GM19035 (cell line): Measurements from ENCODE around the gene SLCO4A1.

Experiments used
- ATAC-seq: cut with Tn5 transposase; IDR thresholded peaks from one replicate; pipeline ENCODE4 v1.9.1; 2021; ENCODE audit not compliant: unreplicated experiment

Gene SLCO4A1

DNA sequence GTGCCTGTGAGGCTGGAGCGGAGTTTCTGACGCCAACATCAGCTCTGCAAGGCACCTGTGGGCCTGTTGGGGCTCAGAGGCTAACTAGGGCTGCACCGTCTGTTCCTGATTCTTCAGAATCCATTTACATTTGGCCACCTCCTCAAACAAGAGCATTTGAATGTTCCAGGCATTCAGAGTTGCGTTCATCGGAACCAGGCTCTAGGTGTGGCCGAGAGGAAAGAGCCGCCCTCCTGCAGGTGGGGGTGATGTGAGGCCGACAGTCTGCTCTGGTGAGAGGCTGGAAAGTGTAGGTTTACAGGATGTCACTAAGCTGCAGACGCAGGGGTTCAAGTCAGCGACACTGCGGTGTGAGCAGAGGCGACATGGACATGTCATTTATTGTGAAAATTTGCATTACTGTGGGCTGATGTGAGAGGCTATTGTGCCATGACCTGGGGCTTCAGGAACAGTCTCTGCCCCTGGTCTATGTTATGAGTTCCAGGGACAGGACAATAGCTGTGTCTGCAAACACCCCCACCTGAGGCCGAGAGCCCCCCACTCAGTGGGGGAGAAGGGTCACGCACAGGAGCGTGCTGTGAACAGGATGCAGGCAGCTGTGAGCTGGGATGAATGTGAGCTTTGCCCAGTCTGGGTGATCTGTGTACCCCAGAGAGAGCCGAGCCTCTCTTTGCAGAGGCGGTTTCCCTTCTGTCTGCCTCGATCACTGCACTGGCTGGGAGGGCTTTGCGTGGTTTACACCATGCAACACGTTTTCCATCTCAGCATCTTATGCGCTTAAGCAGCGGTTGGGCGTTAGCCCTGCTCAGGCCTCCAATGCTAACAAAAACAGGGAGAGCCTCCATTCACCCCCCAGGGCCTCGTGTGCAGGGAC, 21.1 kb downstream of the SLCO4A1 start:
- no peak for ATAC-seq

DNA sequence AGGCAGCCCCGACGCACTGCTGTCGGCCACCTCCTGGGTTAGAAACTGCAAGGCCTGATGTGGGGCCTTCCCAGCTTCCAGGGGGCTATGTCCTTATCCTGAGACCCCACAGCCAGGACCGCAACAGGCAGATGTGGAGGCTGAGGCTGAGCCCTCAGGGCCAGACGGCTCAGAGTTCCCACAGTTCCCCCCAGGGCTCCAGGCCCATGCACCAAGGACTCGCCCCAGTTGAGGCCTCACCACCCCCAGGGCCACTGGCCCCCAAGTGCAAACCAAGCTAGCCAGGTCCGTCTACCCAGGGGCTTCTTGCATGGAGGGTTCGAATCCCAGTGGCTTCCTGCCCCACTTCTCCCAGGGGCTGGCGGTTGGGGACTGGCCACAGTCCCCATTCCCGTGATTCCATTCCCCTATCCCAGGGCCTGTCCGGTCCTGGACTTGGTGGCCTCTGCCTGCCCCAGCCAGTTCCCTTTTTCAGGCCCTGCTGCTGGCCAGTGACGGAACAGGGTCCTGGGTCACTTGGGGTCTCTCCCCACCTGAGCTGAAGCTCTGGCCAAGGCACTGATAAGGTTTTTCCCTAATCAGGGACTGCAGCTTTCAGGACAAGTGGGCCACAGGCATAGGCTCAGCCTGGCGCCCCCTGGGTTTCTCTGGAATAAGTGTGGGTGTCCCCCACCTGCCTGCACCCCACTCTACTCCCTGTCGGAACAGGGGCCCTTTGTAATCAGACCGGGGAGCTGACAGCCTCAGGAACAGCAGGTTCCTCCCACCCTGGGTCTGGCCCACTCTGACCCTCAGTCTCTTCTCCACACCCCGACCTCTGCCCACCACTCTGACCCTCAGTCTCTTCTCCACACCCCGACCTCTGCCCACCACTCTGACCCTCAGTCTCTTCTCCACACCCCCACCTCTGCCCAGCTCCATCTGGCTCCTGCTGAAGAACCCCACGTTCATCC, 22.0 kb downstream of the SLCO4A1 start:
- ATAC-seq: no peak

DNA sequence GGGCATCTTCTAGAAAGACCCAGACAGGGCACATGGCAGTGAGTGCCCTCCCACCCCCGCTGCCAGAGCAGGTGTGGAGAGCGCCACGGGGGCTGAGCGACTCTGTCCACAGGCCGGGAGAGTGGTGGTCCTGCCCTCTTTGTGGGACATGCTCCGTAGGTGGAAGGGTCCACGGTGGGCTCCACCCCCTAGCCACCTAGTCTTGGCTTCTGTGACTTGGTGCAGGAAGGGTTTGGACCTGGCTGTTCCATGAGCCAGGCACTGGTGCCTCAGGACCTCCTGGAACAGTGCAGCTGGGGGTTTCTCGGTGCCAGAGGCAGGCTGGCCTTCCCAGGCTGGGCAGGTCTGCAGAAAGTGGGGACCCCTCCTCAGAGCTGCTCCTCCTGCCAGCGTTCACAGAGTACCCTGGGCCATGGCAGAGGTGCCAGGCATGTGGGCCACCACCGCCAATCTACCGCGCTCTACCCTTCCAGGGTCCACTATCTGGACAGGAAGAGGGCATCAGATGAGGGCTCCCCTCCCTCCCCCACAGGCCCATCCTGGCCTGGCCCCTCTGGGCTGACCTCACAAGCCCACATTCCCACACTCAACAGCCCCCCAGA, 23.0 kb downstream of the SLCO4A1 start:
- ATAC-seq: no peak

DNA sequence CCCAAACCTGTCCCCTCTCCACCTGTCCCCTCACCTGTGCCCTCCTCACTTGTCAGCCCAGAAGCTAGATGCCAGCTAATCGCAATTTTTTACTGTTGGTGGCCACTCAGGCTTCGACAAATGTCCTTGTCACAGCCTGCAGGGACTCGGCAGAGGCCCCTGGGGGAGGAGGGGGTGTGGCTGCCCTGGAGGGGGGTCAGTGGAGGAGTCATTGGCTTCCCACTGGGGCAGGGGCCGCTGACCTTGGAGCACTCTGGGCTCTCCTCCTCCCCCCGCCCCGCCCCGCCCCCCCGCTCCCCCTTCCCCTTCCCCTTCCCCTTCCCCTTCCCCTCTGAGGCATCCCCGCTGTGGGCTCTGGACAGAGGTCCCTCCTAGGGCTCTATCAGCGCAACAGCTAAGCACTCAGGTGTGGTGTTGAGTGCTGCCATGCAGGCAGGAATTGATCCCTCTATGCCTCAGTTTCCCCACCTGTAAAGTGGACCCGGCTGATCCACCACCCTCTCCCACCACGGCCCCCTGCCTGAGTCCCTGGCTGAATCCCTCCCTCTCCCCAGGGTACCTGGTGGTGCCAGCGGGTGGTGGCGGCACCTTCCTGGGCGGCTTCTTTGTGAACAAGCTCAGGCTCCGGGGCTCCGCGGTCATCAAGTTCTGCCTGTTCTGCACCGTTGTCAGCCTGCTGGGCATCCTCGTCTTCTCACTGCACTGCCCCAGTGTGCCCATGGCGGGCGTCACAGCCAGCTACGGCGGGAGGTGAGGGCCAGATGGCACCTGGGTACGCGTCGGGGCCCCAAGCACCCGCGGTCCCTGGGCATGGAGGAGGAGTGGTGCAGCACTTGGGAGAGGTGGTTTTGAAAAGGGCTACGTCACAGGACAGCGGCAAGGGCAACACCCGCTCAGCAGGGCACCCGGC, 23.8 kb downstream of the SLCO4A1 start:
- no peak for ATAC-seq

DNA sequence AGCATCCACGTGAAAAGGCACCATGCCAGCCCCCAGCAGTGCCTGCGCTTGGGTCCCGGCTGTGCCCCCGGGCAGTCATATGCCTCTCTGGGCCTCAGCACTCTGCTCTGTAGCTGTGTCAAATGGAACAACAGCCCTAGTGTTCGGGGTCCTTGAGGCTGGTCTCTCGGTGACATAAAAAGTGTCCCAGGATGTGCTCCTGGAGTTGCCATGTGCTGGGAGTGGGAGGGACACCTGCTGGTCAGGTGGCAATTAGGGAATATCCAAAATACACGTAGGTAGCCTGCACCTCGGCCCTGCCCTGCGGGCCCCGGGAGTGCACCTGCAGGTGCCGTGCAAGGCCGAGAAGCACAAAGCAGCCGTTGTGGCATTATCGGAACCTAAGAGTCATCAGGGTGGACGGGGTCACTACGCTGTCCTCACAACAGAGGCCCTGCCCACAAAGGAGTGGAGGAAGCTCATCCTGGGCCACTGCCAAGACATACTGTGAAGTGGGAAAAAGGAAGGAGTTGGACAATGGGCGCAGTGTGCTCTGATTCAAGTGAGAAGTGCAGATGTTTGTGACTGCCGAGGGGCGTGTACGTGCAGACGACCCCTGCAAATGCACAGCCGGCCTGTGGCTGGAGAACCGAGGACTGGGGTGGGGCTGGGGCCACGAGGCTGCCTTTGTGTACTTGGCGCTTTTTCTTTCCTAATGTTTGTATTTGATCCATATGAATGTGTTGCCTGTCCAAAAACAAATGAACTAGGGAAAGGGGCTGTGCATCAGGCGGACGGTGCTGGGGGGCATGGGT, 24.6 kb downstream of the SLCO4A1 start:
- ATAC-seq: no peak

DNA sequence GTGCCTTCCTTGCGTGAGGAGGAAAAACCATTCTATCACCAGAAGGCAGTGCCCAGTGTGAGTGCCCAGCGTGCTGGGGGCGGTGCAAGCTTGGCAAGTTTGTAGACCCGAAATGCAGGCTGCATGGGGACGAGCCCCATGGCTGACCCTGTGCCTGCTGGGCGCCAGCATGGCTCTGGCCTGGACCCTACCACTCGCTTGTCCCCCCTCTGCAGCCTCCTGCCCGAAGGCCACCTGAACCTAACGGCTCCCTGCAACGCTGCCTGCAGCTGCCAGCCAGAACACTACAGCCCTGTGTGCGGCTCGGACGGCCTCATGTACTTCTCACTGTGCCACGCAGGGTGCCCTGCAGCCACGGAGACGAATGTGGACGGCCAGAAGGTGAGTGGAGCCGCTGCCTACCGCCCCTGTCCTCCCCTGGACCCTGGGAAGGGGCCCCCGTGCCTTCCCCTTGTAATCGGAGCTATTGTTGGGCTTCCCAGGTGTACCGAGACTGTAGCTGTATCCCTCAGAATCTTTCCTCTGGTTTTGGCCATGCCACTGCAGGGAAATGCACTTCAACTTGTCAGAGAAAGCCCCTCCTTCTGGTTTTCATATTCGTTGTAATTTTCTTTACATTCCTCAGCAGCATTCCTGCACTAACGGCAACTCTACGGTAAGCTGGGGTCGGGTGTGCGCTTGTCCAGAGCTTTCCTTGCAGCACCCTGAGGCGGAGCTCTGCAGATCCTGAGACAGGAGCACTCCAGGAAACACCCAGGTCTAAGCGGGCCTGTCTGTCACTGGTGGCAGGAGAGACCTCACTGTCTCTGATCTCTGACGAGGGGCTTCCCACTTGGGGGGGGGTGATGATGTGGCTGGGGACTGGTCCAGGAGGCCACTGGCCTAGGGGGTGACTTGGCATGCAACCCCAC, 25.5 kb downstream of the SLCO4A1 start:
- ATAC-seq: no peak

DNA sequence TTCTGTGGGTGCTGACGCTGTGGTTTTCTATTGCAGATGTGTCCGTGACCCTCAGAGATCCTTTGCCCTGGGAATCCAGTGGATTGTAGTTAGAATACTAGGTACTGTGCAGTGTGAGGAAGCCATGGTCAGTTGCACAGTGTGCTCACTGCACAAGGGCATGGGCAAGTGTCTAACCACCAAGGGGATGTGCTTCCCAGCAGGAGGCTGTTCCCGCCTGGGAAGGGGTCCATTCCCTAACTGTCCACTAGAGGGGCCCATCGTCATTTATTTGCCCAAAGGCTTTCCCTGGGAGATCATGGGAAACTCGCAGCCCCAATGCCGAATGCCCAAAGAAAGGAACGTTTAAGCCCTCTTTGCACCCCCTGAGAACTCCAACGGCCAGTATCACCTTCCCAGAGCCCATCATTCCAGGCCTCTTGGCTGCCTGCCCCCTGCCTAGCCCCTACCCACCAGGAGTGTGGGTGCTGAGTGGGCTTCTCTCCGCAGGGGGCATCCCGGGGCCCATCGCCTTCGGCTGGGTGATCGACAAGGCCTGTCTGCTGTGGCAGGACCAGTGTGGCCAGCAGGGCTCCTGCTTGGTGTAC, 26.2 kb downstream of the SLCO4A1 start:
- no peak for ATAC-seq

DNA sequence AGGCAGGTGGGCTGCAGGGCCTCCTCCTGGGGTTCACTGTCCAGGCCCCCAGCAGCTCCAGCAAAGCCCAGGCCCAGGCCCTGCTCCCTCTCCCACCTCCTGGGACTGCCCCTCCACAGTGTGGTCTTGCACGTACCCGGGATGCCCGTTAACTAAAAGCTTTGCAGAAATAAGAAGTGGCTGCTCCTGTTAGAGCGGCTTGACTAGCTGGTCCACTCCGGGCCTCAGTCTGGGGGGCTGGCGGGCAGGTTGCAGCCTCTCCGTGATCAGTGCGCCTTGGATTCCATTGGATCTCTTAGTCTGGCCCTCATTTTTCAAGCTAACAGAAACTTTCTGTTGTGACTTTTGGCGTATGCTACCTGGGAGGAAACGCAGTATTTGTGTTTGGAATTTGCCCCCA, 26.9 kb downstream of the SLCO4A1 start:
- no peak for ATAC-seq

DNA sequence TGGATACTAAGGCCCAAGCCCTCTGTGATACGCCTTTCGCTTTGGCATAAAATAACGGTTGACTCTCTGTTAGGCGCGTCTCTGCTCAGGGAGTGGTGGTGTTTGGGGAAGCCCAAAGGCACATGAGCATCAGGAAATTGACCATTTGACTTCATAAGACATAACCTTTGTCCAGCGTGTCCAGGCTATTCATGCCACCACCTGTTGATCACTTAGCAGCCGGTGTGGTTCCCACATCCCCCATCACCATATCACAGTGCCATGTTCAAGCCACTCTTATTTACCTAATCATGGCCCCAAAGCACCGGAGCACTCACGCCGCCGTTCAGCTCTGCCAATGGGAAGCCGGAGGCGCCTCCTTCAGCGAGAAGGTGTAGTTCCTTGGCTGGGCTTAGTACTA, 27.9 kb downstream of the SLCO4A1 start:
- ATAC-seq: no peak

DNA sequence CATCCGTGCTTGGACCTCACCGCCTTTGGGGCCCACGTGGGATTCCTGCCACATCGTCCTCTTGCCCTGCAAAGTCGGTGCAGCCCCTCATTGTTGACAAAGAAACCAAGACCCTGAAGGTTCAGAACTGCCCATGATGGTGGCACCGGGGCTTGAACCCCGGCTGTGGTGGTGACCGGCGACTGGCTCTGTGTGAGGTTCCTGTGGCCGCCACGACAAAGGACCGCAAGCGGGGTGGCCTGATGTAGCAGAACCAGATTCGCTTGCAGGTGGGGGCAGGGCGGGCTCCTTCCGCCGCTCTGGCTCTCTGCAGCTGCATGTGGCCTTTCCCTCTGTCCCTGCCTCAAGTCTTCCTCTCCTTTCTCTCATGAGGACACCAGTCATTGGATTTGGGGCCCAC, 28.7 kb downstream of the SLCO4A1 start:
- ATAC-seq: no peak

DNA sequence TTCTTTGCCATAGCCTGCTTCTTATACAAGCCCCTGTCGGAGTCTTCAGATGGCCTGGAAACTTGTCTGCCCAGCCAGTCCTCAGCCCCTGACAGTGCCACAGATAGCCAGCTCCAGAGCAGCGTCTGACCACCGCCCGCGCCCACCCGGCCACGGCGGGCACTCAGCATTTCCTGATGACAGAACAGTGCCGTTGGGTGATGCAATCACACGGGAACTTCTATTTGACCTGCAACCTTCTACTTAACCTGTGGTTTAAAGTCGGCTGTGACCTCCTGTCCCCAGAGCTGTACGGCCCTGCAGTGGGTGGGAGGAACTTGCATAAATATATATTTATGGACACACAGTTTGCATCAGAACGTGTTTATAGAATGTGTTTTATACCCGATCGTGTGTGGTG, 29.5 kb downstream of the SLCO4A1 start:
- ATAC-seq: no peak

DNA sequence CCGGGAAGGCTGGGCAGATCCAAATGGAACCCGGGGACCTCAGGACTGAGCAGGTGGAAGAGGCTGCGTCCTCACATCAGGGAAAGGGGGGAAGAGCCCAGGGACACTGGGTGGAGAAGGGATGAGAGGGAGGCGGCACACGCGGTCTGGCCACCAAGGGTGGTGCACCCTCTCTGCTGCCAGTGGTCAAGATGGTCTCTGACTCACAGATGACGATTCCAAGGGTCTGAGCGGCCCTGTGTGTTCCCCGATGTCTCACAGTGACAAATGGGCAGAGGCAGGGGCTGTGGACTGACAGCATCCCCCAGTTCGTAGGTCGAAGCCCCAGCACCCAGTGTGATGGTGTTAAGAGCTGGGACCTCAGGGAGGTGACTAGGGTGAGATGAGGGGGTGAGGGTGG, 32.1 kb downstream of the SLCO4A1 start:
- ATAC-seq: no peak

DNA sequence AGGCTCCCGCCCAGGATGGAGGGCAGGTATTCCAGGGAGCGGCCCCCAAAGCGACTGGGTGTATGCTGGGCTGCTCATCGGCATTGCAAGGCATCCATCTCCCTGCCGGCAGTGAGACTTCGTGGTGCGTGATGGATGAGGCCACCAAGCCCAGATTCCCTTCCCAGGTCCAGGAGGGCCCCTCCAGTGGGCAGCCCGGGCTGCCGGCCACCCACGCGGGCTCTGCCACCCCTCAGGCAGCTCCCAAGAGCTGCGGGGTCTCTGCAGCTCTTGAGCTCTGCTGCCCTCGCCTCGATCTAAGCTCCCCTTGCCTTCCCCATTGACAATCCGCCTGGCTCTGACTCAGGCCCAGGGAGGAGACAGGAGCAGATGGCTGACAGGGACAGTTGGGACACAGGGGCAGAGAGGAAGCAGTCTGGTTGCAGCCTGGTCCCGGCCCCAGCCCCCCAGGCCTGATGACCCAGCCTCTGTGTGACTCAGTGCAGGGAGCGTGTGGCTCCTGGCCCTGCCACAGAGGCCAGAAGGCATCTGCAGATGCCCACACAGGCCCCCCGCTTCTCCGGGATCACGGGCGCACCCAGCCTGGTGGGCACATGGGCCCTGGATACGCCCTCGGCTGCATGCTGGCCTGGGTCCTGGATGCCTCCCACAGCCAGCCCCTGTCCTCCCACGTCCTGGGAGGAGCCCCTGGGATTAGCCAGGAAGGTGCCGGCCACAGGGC, 33.0 kb downstream of the SLCO4A1 start:
- no peak for ATAC-seq

DNA sequence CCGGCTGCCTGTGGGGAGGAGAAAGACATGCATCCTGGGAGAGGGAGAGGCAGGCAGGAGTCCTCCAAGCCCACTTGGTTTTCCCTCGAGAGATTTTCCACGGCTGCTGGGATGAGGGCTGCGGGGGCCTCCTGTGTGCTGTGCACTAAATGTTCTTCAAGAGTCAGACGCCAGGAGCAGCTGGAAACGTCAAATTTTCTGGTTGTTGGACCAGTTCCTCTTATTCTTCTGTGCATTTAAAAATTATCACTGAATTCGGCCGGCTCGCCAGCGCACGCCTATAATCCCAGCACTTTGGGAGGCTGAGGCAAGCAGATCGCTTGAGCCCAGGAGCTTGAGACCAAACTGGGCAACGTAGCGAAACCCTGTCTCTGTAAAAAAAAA, 33.6 kb downstream of the SLCO4A1 start:
- no peak for ATAC-seq

DNA sequence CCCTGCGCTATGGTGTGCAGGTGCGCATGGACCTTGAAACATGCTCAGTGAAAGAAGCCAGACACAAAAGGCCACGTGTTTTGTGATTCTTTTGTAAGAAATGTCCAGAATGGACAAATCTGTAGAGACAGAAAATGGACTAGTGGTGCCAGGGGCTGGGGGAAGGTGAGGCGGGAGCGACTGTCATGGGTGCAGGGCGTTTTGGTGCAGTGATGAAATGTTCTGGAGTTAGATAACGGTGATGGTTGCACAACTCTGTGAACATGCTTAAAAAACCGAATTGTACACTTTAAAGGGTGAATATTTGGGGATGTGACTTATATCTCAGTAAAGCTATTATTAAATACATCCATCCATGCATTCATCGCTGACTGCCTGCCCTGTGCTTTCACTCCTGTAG, 34.7 kb downstream of the SLCO4A1 start:
- ATAC-seq: no peak

DNA sequence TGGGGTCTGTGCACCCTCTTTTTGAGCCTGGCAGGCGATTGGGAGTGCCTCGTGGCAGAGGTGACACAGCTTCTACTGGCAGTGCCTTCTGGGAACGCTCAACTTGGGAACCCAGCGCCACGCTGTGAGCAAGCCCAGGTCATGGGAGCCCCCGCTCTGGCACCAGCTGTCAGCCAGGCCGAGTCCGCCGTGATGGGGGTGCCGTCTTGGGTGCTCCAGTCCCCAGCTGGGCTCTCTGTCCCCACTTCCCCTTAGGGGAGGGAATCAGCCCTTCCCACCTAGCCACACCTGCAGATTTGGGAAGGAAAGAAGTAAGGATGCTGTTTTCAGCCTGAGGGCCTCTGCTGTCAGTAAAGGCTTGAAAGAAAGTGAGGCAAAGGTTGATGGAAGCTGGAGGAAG, 35.4 kb downstream of the SLCO4A1 start:
- no peak for ATAC-seq

DNA sequence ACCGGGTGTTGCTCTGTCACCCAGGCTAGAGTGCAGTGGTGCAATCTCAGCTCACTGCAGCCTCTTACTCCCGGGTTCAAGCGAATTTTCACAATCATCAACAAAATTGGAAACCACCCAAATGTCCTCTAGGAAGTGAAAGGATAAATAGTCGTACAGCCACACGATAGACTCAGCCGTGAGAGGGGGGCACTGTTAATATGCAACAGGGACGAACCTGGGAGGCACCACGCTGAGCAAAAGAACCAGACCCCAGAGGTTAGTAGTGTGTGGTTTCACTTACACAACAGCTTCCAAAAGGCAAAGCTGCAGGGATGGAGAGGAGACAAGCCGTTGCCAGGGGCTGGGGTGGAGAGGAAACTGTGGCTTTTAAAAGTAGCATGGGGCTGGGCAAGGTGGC, 36.2 kb downstream of the SLCO4A1 start:
- ATAC-seq: no peak
